H1 (cell line): ENCODE measurements around the gene BCL2L13. TPM values are rescaled to one million over a fixed set of nuclear protein-coding genes. Genes with fewer than 3 reads are reported as not detected.

Experiments used
- CBX5 ChIP-seq: fragments of 300-800, 300-1000 bp; sonication (generic); IDR thresholded peaks from 2 replicates; pipeline ENCODE4 v1.7.1; 2016; ENCODE audit warnings: antibody characterized with exemption, low read length, low read depth
- CHD2 ChIP-seq: IDR thresholded peaks from 2 replicates; pipeline ENCODE4 v1.6.1; 2012; ENCODE audit warnings: low read length, improper control_type of control experiment
- JUND ChIP-seq: IDR thresholded peaks from 2 replicates; pipeline ENCODE4 v1.6.1; 2011; ENCODE audit warnings: mild to moderate bottlenecking, improper control_type of control experiment, low read length
- SIN3A ChIP-seq, 2 experiments: IDR thresholded peaks in 1 of 2; conservative IDR thresholded peaks in 1 of 2; 2 replicates each; pipeline ENCODE4 v1.6.1; 2011 to 2012; ENCODE audit warnings: low read length in 2 of 2, improper control_type of control experiment in 1 of 2, low read depth in 1 of 2, mild to moderate bottlenecking in 1 of 2
- polyA plus RNA-seq, 7 experiments: library from polyadenylated mRNA; depleted of rRNA in 3 of 7; stranded (reverse) in 5 of 7; unstranded in 2 of 7; fragments of >200 nt in 5 of 7; fragments of 200-250 nt in 2 of 7; gene quantifications; 1 replicate in 5 of 7; 2 replicates in 1 of 7; 4 replicates in 1 of 7; pipeline versions ENCODE4 v1.2.1 to v1.2.3, GENCODE V29; 2011 to 2013; ENCODE audit warnings: missing spikeins in 2 of 7, mixed read lengths in 2 of 7
- total RNA-seq: library from RNA; stranded (reverse); fragmentation: NEBNext Ultra II Directional; extraction: Animal tissue kit (Norgen Biotek cat#: 25700); gene quantifications from 2 replicates; pipeline ENCODE4 v1.2.1, GENCODE V29; 2021
- TF ChIP-seq, protein P1 (sequence below): IDR thresholded peaks from 2 replicates; pipeline ENCODE4 v1.6.1; 2011; ENCODE audit warnings: low read length, improper control_type of control experiment
- TF ChIP-seq, protein P2 (sequence below): IDR thresholded peaks from 2 replicates; pipeline ENCODE4 v1.6.1; 2012; ENCODE audit warnings: low read length, inconsistent platforms

The BCL2L13 gene
- total and polyA plus RNA-seq, 2 of the 8 experiments (the other 6 are each of a cell fraction or from before 2014, with no cell fraction given): 20.7 to 35.0 TPM

DNA sequence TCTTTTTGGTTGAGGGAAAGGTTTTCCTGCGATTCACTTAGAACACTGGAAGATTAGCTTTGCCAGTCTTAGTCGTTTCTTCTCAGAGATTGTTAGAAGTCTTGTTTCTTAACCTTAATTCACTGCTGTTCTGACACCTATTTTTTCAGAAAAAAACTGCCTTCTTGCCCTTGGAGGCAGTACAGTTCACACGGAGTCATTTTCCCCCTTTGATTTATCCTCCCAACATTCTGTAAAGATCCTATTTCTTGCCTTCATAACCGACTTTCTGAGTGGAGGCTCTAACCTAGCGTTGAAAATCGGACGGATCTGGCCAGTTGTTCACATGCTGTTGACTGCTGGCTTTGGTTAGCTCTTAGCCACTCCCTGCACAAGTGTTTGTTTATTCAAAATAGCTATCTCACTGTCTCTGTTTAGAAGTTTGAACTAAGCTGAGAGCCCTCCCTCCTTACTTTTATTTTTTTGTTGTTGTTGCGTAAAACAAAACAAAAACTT lies 737 bp downstream of the BCL2L13 start (continued):
- TF ChIP-seq, protein P1, sequence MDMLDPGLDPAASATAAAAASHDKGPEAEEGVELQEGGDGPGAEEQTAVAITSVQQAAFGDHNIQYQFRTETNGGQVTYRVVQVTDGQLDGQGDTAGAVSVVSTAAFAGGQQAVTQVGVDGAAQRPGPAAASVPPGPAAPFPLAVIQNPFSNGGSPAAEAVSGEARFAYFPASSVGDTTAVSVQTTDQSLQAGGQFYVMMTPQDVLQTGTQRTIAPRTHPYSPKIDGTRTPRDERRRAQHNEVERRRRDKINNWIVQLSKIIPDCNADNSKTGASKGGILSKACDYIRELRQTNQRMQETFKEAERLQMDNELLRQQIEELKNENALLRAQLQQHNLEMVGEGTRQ: no peak
- TF ChIP-seq CBX5 (no peak), SIN3A (conservative IDR thresholded peaks at IDR 0.05 in 1 of 2, IDR thresholded peaks at IDR 0.05 in 1 of 2; ENCODE audit: low read depth in 1 of 2, low read length in 2 of 2) (no peak), JUND (no peak), CHD2 (no peak)
- TF ChIP-seq, protein P2, sequence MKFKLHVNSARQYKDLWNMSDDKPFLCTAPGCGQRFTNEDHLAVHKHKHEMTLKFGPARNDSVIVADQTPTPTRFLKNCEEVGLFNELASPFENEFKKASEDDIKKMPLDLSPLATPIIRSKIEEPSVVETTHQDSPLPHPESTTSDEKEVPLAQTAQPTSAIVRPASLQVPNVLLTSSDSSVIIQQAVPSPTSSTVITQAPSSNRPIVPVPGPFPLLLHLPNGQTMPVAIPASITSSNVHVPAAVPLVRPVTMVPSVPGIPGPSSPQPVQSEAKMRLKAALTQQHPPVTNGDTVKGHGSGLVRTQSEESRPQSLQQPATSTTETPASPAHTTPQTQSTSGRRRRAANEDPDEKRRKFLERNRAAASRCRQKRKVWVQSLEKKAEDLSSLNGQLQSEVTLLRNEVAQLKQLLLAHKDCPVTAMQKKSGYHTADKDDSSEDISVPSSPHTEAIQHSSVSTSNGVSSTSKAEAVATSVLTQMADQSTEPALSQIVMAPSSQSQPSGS: no peak
